Measurements from ENCODE around the gene GSDMA.

DNA sequence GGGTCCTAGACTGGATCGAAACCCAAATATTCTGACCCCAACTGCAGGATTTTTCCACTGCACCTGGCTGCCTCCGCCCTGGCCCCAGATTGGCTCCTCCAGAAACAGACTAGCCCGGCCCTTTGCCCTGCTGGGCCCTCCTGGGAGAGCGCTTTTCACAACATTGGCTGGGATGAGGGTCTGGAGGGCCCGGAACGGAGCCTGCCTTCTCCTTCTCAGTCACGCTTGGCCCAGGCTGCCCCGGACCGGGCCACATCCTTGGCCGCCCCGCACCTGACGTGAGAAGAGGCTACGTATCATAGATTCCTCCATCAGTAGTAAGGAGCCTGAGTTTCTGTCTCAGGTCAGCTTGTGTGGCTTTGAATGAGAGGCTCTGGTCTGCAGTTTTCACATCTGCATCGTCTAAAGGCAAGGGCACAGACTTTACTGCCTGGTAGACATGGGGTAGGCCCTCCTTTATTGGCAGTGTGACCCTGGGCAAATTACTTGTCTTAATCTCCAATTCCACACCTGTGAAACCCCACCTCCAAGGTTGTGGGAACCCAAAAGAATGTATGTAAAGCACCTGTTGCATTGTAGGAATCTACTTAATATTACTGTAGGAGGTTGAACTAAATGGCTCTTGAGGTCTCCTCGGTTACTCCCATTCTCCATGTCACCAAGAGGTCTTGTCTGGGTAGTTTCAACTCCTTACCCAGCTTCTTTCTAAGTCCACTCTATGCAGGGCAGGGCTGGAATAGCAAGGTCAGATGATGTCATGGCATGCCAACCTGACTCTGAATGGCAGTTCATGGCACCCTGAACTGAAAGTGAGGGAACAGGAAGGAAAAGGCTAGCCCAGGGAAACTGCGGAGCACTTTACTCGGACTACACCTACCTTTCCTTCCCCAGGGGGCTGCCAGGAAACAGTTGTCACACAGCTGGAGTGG is 34.6 kb upstream of the GSDMA start:
- TF ChIP-seq, protein P1, sequence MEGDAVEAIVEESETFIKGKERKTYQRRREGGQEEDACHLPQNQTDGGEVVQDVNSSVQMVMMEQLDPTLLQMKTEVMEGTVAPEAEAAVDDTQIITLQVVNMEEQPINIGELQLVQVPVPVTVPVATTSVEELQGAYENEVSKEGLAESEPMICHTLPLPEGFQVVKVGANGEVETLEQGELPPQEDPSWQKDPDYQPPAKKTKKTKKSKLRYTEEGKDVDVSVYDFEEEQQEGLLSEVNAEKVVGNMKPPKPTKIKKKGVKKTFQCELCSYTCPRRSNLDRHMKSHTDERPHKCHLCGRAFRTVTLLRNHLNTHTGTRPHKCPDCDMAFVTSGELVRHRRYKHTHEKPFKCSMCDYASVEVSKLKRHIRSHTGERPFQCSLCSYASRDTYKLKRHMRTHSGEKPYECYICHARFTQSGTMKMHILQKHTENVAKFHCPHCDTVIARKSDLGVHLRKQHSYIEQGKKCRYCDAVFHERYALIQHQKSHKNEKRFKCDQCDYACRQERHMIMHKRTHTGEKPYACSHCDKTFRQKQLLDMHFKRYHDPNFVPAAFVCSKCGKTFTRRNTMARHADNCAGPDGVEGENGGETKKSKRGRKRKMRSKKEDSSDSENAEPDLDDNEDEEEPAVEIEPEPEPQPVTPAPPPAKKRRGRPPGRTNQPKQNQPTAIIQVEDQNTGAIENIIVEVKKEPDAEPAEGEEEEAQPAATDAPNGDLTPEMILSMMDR (IDR thresholded peaks at IDR 0.05): no peak
- TF ChIP-seq POLR2A (IDR thresholded peaks at IDR 0.05): no peak
- peak in 1 of 2 donors; percentile 13 for TF ChIP-seq POLR2AphosphoS5 (IDR thresholded peaks at IDR 0.05; ENCODE audit: insufficient read depth in 1 of 2, low read depth in 1 of 2)

All from vagina (tissue), 2 donors.